ENCODE results near the gene C1orf115. TPM values are rescaled to one million over a fixed set of nuclear protein-coding genes. Genes with fewer than 3 reads are reported as not detected.

C1orf115 gene
- total and polyA plus RNA-seq, 2 of the 4 experiments (the other 2 are of a cell fraction) = 0.07 to 0.18 TPM

GRCh38 chr1:220701974-220702373 lies 11.8 kb downstream of the C1orf115 start:
- Histone ChIP-seq H3K18ac (ENCODE audit: low read depth, low read length) (no peak overlapping the region), H3K4ac (ENCODE audit: low read depth, low read length) (no peak overlapping the region), H2BK5ac (ENCODE audit: low read depth, low read length, poor library complexity, severe bottlenecking) (no peak overlapping the region), H2AK9ac (replicated peaks; ENCODE audit: low read depth, low read length, poor library complexity) (no peak overlapping the region), H3K4me3 (ENCODE audit: insufficient read depth, low read depth, low read length) (no peak overlapping the region), H2AFZ (replicated peaks; ENCODE audit: low read length, poor library complexity) (no peak overlapping the region), H3K4me1 (ENCODE audit: control insufficient read depth, insufficient read depth, low read length) (no peaks in the 10 kb centered on the region), H3K27me3 (ENCODE audit: control insufficient read depth, insufficient read depth, low read length) (peaks cover 13% of the 10 kb centered on the region), H3K56ac (ENCODE audit: extremely low read depth, insufficient read depth, low read length) (no peak overlapping the region), H4K8ac (ENCODE audit: low read depth in 2 of 2, low read length in 2 of 2) (no peak overlapping the region), H3K9me3 (ENCODE audit: control insufficient read depth, insufficient read depth, low read length) (no peaks in the 10 kb centered on the region), H2AK5ac (ENCODE audit: low read depth, low read length) (no peak overlapping the region), H3K36me3 (ENCODE audit: control insufficient read depth, insufficient read depth, low read length) (no peaks in the 10 kb centered on the region), H2BK20ac (ENCODE audit: low read depth, low read length) (no peak overlapping the region), H4K5ac (ENCODE audit: low read depth, low read length) (no peak overlapping the region), H3K14ac (replicated peaks; ENCODE audit: low read depth, low read length) (no peak overlapping the region), H3K9me1 (ENCODE audit: insufficient read depth, low read length) (no peaks in the 10 kb centered on the region; the same call in 1 of the 2 replicates), H3K23ac (ENCODE audit: low read depth, low read length) (no peak overlapping the region), H4K91ac (ENCODE audit: insufficient read depth, low read depth, low read length) (no peak overlapping the region), H4K20me1 (ENCODE audit: insufficient read depth, low read length) (no peaks in the 10 kb centered on the region), H2BK15ac (ENCODE audit: low read depth, low read length) (no peak overlapping the region), H3K9ac (ENCODE audit: low read depth, low read length) (no peak overlapping the region), H3K79me1 (ENCODE audit: low read depth in 1 of 2, low read length in 2 of 2) (no peaks in the 10 kb centered on the region), H2BK120ac (ENCODE audit: low read depth, low read length) (no peak overlapping the region), H3K27ac (ENCODE audit: insufficient read depth, low read length) (no peak overlapping the region), H3K4me2 (ENCODE audit: low read depth, low read length) (no peak overlapping the region)
- intact Hi-C loops (cut with micrococcal nuclease) (no loop called here), dilution Hi-C loops (cut with HindIII; ENCODE audit: low sequenced_read_pairs, unreplicated experiment) (no loop called here), in situ Hi-C loops (cut with MboI; ENCODE audit: low sequenced_read_pairs) (no loop called here)
- no peak for DNase-seq
- WGBS, 2 experiments (ENCODE audit: extremely low coverage in 2 of 2, insufficient read length in 1 of 2) = no CpG with 5 or more reads among the region's 6 CpGs
- TF ChIP-seq MAZ (IDR thresholded peaks at IDR 0.05; ENCODE audit: borderline replicate concordance, low read depth, low read length) (no peak), RFX5 (IDR thresholded peaks at IDR 0.05; ENCODE audit: low read depth, low read length) (no peak)
- ChIA-PET CTCF (no interaction called here), POLR2A (ENCODE audit: unreplicated experiment) (no interaction called here)
- BruUV-seq (replicated peaks) = no TSS peak
- no peak for ATAC-seq (ENCODE audit: low read depth)
